ENCODE results near the gene LETM1.

The LETM1 gene

GRCh38 chr4:1796486-1797204, 59.3 kb downstream of the LETM1 start:
- Histone ChIP-seq H3K9ac (ENCODE audit: low read length) (no peak overlapping the region), H3K4me3 (ENCODE audit: low read length) (no peak overlapping the region), H3K27me3 (replicated peaks; ENCODE audit: control insufficient read depth, insufficient read depth, low read length) (peaks cover 17% of the 10 kb centered on the region), H3K4me1 (ENCODE audit: control insufficient read depth, insufficient read depth, low read length) (no peaks in the 10 kb centered on the region), H3K36me3 (ENCODE audit: control insufficient read depth, insufficient read depth, low read length, severe bottlenecking) (no peaks in the 10 kb centered on the region), H3K9me3 (ENCODE audit: control insufficient read depth, low read length) (no peaks in the 10 kb centered on the region)
- no peak for DNase-seq (ENCODE audit: low read depth)

GRCh38 chr4:1795299-1796195, 60.4 kb downstream of the LETM1 start:
- no peak overlapping the region for H3K9ac ChIP-seq (ENCODE audit: low read length)
- H3K4me3 ChIP-seq (ENCODE audit: low read length), result no peak overlapping the region
- DNase-seq (ENCODE audit: low read depth), result no peak
- no peaks in the 10 kb centered on the region for H3K9me3 ChIP-seq (ENCODE audit: control insufficient read depth, low read length)
- peaks cover 22% of the 10 kb centered on the region for H3K27me3 ChIP-seq (replicated peaks; ENCODE audit: control insufficient read depth, insufficient read depth, low read length)
- H3K4me1 ChIP-seq (ENCODE audit: control insufficient read depth, insufficient read depth, low read length), result no peaks in the 10 kb centered on the region
- no peaks in the 10 kb centered on the region for H3K36me3 ChIP-seq (ENCODE audit: control insufficient read depth, insufficient read depth, low read length, severe bottlenecking)

DNA sequence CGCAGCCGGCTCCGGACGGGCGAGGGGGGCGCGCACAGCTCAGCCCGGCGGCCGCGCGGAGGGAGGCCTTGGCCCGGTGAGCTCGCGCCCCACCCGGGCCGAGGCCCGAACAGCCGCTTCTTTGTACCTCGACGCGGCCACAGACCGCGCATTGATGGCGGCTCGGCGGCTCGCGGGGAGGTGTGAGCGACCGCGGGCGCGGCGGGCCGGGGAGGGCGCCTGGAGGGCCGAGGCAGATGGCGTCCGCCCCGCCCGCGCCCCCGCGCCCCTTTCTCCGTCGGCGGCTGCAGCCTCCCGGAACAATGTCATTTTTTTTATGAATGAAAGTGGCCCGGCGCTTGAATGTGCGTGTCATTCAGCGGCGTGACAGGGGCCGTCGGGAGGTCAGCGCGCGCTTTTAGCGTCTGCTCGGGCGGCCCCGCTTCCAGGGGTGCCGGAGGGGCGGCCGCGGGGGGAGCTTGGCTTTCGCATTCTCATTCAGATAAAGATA, 61.1 kb downstream of the LETM1 start:
- Histone ChIP-seq H3K27me3 (replicated peaks; ENCODE audit: control insufficient read depth, insufficient read depth, low read length) (peaks cover 23% of the 10 kb centered on the region), H3K9ac (ENCODE audit: low read length) (no peak overlapping the region), H3K4me1 (ENCODE audit: control insufficient read depth, insufficient read depth, low read length) (no peaks in the 10 kb centered on the region), H3K4me3 (ENCODE audit: low read length) (no peak overlapping the region), H3K36me3 (ENCODE audit: control insufficient read depth, insufficient read depth, low read length, severe bottlenecking) (no peaks in the 10 kb centered on the region), H3K9me3 (ENCODE audit: control insufficient read depth, low read length) (no peaks in the 10 kb centered on the region)
- DNase-seq (ENCODE audit: low read depth), result peak; percentile 14

- no peaks in the 10 kb centered on the region for H3K4me1 ChIP-seq (ENCODE audit: control insufficient read depth, insufficient read depth, low read length)
Observed at GRCh38 chr4:1793940-1794808, 61.8 kb downstream of the LETM1 start.

GRCh38 chr4:1793496-1793840, 62.5 kb downstream of the LETM1 start:
- peak; percentile 64 for DNase-seq (ENCODE audit: low read depth)
- H3K9ac ChIP-seq (ENCODE audit: low read length), result no peak overlapping the region
- H3K4me3 ChIP-seq (ENCODE audit: low read length), result no peak overlapping the region
- peaks cover 23% of the 10 kb centered on the region for H3K27me3 ChIP-seq (replicated peaks; ENCODE audit: control insufficient read depth, insufficient read depth, low read length)
- H3K9me3 ChIP-seq (ENCODE audit: control insufficient read depth, low read length), result no peaks in the 10 kb centered on the region
- H3K4me1 ChIP-seq (ENCODE audit: control insufficient read depth, insufficient read depth, low read length), result no peaks in the 10 kb centered on the region
- H3K36me3 ChIP-seq (ENCODE audit: control insufficient read depth, insufficient read depth, low read length, severe bottlenecking), result no peaks in the 10 kb centered on the region

More at GRCh38 chr4:1793940-1794808, 61.8 kb downstream of the LETM1 start:
- no peak overlapping the region for H3K4me3 ChIP-seq (ENCODE audit: low read length)
- H3K9me3 ChIP-seq (ENCODE audit: control insufficient read depth, low read length), result no peaks in the 10 kb centered on the region
- DNase-seq (ENCODE audit: low read depth), result peak; percentile 41
- no peak overlapping the region for H3K9ac ChIP-seq (ENCODE audit: low read length)
- no peaks in the 10 kb centered on the region for H3K36me3 ChIP-seq (ENCODE audit: control insufficient read depth, insufficient read depth, low read length, severe bottlenecking)
- H3K27me3 ChIP-seq (replicated peaks; ENCODE audit: control insufficient read depth, insufficient read depth, low read length), result peaks cover 23% of the 10 kb centered on the region

DNA sequence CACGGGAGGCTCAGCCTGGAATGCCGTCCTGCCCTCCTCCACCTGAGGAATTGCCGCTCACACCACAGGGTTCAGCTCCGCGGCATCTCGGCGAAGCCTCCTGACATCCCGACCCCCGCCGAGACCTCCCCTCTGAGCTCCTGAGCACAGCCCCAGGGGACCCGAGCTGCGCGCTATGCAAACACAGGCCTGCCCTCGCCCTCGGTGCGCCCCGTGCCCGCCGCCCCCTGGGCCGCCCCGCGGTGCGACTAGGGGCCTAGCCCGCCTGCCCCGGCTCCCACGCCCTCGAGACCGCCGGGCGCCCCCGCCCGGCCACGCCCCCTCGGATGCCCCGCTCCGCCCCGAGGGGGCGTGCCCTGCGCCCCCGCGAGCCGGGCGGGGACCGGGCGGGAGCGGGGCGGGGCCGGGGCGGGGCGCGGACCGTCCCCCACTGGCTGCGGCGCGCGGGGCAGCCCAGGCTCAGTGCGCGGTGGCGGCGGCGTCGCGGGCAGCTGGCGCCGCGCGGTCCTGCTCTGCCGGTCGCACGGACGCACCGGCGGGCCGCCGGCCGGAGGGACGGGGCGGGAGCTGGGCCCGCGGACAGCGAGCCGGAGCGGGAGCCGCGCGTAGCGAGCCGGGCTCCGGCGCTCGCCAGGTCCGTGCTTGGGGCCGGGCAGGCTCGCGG, 63.0 kb downstream of the LETM1 start, which contains the start of gene FGFR3:
FGFR3 (plus strand) TSS at position 462 of the 664 bp plus-strand sequence. CDS start 642 bp downstream, outside the sequence.
- Histone ChIP-seq H3K9me3 (ENCODE audit: control insufficient read depth, low read length) (no peaks in the 10 kb centered on the region), H3K9ac (ENCODE audit: low read length) (no peak within 1 kb of the TSS), H3K27me3 (replicated peaks; ENCODE audit: control insufficient read depth, insufficient read depth, low read length) (peaks cover 23% of the 10 kb centered on the region), H3K4me3 (ENCODE audit: low read length) (no peak within 1 kb of the TSS), H3K4me1 (ENCODE audit: control insufficient read depth, insufficient read depth, low read length) (no peaks in the 10 kb centered on the region), H3K36me3 (ENCODE audit: control insufficient read depth, insufficient read depth, low read length, severe bottlenecking) (no peaks in the 10 kb centered on the region)
- DNase-seq (ENCODE audit: low read depth), result peak; percentile 74

GRCh38 chr4:1792158-1792831, 63.7 kb downstream of the LETM1 start:
- no peak for DNase-seq (ENCODE audit: low read depth)
- Histone ChIP-seq H3K27me3 (replicated peaks; ENCODE audit: control insufficient read depth, insufficient read depth, low read length) (peaks cover 23% of the 10 kb centered on the region), H3K4me1 (ENCODE audit: control insufficient read depth, insufficient read depth, low read length) (no peaks in the 10 kb centered on the region), H3K9me3 (ENCODE audit: control insufficient read depth, low read length) (no peaks in the 10 kb centered on the region), H3K9ac (ENCODE audit: low read length) (no peak overlapping the region), H3K4me3 (ENCODE audit: low read length) (no peak overlapping the region), H3K36me3 (ENCODE audit: control insufficient read depth, insufficient read depth, low read length, severe bottlenecking) (no peaks in the 10 kb centered on the region)

GRCh38 chr4:1790005-1790404, 66.0 kb downstream of the LETM1 start:
- no peak overlapping the region for H3K4me3 ChIP-seq (ENCODE audit: low read length)
- H3K9me3 ChIP-seq (ENCODE audit: control insufficient read depth, low read length), result no peaks in the 10 kb centered on the region
- peaks cover 11% of the 10 kb centered on the region for H3K27me3 ChIP-seq (replicated peaks; ENCODE audit: control insufficient read depth, insufficient read depth, low read length)
- H3K9ac ChIP-seq (ENCODE audit: low read length), result no peak overlapping the region
- no peak for DNase-seq (ENCODE audit: low read depth)
- H3K4me1 ChIP-seq (ENCODE audit: control insufficient read depth, insufficient read depth, low read length), result no peaks in the 10 kb centered on the region
- no peaks in the 10 kb centered on the region for H3K36me3 ChIP-seq (ENCODE audit: control insufficient read depth, insufficient read depth, low read length, severe bottlenecking)

DNA sequence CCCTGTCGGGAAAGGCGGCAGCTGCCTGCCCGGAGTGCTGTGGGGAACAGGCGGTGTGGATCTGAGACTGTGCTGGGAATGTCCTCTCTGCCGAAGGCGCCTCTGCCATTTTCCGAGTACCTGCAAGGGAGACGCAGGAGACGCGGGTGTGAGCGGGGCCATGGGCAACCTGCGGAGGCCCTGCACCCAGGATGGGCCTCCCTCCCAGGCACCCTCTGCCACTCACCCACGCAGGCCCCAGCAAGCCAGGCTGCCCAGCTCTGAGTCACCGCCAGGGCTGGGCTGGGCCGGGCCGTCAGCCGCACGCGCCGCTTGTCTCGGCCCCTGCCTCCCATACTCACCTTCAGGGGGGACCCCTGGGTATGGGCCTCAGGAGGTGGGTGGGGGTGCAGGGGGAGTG, 66.4 kb downstream of the LETM1 start:
- Histone ChIP-seq H3K9me3 (ENCODE audit: control insufficient read depth, low read length) (no peaks in the 10 kb centered on the region), H3K36me3 (ENCODE audit: control insufficient read depth, insufficient read depth, low read length, severe bottlenecking) (no peaks in the 10 kb centered on the region), H3K27me3 (replicated peaks; ENCODE audit: control insufficient read depth, insufficient read depth, low read length) (peaks cover 12% of the 10 kb centered on the region), H3K4me1 (ENCODE audit: control insufficient read depth, insufficient read depth, low read length) (no peaks in the 10 kb centered on the region), H3K4me3 (ENCODE audit: low read length) (no peak overlapping the region), H3K9ac (ENCODE audit: low read length) (no peak overlapping the region)
- DNase-seq (ENCODE audit: low read depth), result no peak

GRCh38 chr4:1788254-1788973, 67.5 kb downstream of the LETM1 start:
- Histone ChIP-seq H3K4me3 (ENCODE audit: low read length) (no peak overlapping the region), H3K27me3 (replicated peaks; ENCODE audit: control insufficient read depth, insufficient read depth, low read length) (peaks cover 22% of the 10 kb centered on the region)

More at GRCh38 chr4:1788254-1788973, 67.5 kb downstream of the LETM1 start:
- Histone ChIP-seq H3K4me1 (ENCODE audit: control insufficient read depth, insufficient read depth, low read length) (no peaks in the 10 kb centered on the region), H3K9ac (ENCODE audit: low read length) (no peak overlapping the region), H3K36me3 (ENCODE audit: control insufficient read depth, insufficient read depth, low read length, severe bottlenecking) (no peaks in the 10 kb centered on the region), H3K9me3 (ENCODE audit: control insufficient read depth, low read length) (no peaks in the 10 kb centered on the region)
- DNase-seq (ENCODE audit: low read depth), result no peak
